Measurements from ENCODE around the gene EDN2. TPM values are rescaled to one million over a fixed set of nuclear protein-coding genes. Genes with fewer than 3 reads are reported as not detected.
A peak's percentile ranks its signal among the peaks of the same experiment; 100 is the strongest.

Gene EDN2
- total RNA-seq, 1 donor from 2014 or later, result not detected

- peaks cover 3% of the 10 kb centered on the region for H3K4me1 Mint-ChIP-seq (ENCODE audit: low read depth, unreplicated experiment)
- no peak for DNase-seq
- no peaks in the 10 kb centered on the region for H3K36me3 Mint-ChIP-seq (ENCODE audit: unreplicated experiment)
- H3K27ac Mint-ChIP-seq (ENCODE audit: unreplicated experiment), result no peak overlapping the region
- TF ChIP-seq, protein P1, sequence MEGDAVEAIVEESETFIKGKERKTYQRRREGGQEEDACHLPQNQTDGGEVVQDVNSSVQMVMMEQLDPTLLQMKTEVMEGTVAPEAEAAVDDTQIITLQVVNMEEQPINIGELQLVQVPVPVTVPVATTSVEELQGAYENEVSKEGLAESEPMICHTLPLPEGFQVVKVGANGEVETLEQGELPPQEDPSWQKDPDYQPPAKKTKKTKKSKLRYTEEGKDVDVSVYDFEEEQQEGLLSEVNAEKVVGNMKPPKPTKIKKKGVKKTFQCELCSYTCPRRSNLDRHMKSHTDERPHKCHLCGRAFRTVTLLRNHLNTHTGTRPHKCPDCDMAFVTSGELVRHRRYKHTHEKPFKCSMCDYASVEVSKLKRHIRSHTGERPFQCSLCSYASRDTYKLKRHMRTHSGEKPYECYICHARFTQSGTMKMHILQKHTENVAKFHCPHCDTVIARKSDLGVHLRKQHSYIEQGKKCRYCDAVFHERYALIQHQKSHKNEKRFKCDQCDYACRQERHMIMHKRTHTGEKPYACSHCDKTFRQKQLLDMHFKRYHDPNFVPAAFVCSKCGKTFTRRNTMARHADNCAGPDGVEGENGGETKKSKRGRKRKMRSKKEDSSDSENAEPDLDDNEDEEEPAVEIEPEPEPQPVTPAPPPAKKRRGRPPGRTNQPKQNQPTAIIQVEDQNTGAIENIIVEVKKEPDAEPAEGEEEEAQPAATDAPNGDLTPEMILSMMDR (IDR thresholded peaks at IDR 0.05; ENCODE audit: partially characterized antibody, unreplicated experiment), result no peak
- peaks cover 7% of the 10 kb centered on the region for H3K9me3 Mint-ChIP-seq (ENCODE audit: unreplicated experiment)
- no peak overlapping the region for H3K4me3 Mint-ChIP-seq (ENCODE audit: unreplicated experiment)
- peaks cover 8% of the 10 kb centered on the region for H3K27me3 Mint-ChIP-seq (ENCODE audit: unreplicated experiment)
Observed at GRCh38 chr1:41447995-41448770, 36.3 kb downstream of the EDN2 start.

DNA sequence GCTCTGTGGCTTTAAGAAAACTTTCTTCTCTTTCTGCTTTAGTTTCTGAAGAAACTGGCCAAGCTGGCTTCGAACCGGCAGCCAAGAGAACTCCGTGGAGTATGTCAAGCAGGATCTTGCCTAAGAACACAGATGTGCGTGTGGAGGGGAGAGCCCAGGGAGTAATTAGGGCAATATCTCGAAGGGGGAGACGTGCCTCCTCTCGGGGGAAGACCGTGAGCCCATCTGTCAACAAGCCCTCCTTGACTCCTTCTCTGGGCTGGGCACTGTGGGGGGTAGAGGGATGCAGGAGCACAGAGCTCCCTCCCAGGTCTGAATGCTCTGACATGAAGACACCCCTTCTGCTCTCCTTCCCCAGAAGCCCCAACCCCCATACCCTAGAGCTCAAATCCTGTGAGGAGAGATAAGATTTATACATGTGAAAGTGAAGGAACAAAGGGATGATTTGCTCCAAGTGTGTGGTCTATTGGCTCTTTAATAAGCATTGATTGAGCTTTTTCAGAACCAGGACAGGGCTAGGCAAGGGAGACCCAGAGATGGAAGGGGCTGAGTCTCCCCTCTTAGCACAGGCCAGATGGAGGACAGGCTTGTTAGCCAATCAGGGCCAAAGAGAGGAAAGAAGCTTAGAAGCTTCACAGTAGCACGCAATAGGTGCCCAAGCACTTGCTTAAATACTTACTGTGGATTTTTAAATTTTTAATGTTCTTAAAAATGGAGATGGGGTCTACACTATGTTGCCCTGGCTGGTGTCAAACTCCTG is 37.5 kb downstream of the EDN2 start:
- Mint-ChIP-seq H3K27me3 (ENCODE audit: unreplicated experiment) (peaks cover 7% of the 10 kb centered on the region), H3K9me3 (ENCODE audit: unreplicated experiment) (peaks cover 6% of the 10 kb centered on the region), H3K4me3 (ENCODE audit: unreplicated experiment) (no peak overlapping the region), H3K4me1 (ENCODE audit: low read depth, unreplicated experiment) (peaks cover 3% of the 10 kb centered on the region), H3K36me3 (ENCODE audit: unreplicated experiment) (no peaks in the 10 kb centered on the region), H3K27ac (ENCODE audit: unreplicated experiment) (no peak overlapping the region)
- TF ChIP-seq, protein P1 (IDR thresholded peaks at IDR 0.05; ENCODE audit: partially characterized antibody, unreplicated experiment), result no peak
- DNase-seq, result no peak

GRCh38 chr1:41444785-41445184 is 39.7 kb downstream of the EDN2 start:
- TF ChIP-seq, protein P1 (IDR thresholded peaks at IDR 0.05; ENCODE audit: partially characterized antibody, unreplicated experiment), result no peak
- Mint-ChIP-seq H3K36me3 (ENCODE audit: unreplicated experiment) (no peaks in the 10 kb centered on the region), H3K27ac (ENCODE audit: unreplicated experiment) (no peak overlapping the region), H3K4me1 (ENCODE audit: low read depth, unreplicated experiment) (peaks cover 11% of the 10 kb centered on the region), H3K9me3 (ENCODE audit: unreplicated experiment) (peaks cover 5% of the 10 kb centered on the region), H3K4me3 (ENCODE audit: unreplicated experiment) (no peak overlapping the region), H3K27me3 (ENCODE audit: unreplicated experiment) (peaks cover 9% of the 10 kb centered on the region)
- no peak for DNase-seq

DNA sequence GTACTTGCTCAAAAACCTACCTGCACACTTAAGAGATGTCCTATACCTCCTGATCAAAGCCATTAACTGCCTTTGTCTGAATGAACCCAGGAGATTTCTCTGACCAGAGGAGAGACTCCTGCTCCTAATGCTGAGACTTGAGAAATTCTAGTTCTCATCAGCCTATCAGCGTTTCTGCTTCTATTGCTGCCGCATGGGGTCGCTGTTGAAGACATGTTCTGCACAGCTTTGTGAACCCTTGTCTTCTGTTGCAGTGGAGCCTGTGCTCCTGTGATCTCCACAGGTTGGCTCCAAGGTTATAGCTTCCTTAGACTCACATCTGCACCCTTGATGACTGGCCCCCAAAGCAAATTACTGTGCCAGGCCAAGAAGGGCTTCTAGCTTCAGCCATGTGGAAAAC is 40.2 kb downstream of the EDN2 start:
- Mint-ChIP-seq H3K9me3 (ENCODE audit: unreplicated experiment) (peaks cover 1% of the 10 kb centered on the region), H3K27ac (ENCODE audit: unreplicated experiment) (no peak overlapping the region), H3K36me3 (ENCODE audit: unreplicated experiment) (no peaks in the 10 kb centered on the region), H3K27me3 (ENCODE audit: unreplicated experiment) (peaks cover 9% of the 10 kb centered on the region), H3K4me1 (ENCODE audit: low read depth, unreplicated experiment) (peaks cover 12% of the 10 kb centered on the region), H3K4me3 (ENCODE audit: unreplicated experiment) (no peak overlapping the region)
- TF ChIP-seq, protein P1 (IDR thresholded peaks at IDR 0.05; ENCODE audit: partially characterized antibody, unreplicated experiment), result peak; percentile 24
- no peak for DNase-seq
